HEK293 (cell line): ENCODE measurements around the gene FGF7.

Experiments used
- CTCF ChIA-PET: fragments of 350-600 bp; formaldehyde crosslinking; extraction: SDS; loops from one replicate; lab custom pipeline; 2021; ENCODE audit warnings: antibody characterized with exemption; lab: Yijun Ruan, JAX
- POLR2A ChIA-PET: fragments of 300-600 bp; formaldehyde crosslinking; extraction: SDS; loops from one replicate; lab custom pipeline; 2020; ENCODE audit warnings: antibody characterized with exemption, inconsistent platforms; lab: Yijun Ruan, JAX
- H3K27ac ChIP-seq: fragments of 200-500 bp; sonication (Bioruptor generic); 2 replicates; pipeline ENCODE4 v1.5.1; 2014; ENCODE audit warnings: low read depth, low read length, control low read depth, inconsistent platforms; ENCODE audit errors: extremely low read depth
- H3K36me3 ChIP-seq, 2 experiments: fragments of 200-500 bp in 1 of 2; sonication (Bioruptor generic) in 1 of 2; 1 replicate in 1 of 2; 2 replicates in 1 of 2; pipeline ENCODE4 v1.5.1; 2014 to 2017; ENCODE audit warnings: inconsistent platforms in 2 of 2, low read length in 2 of 2; ENCODE audit not compliant: control insufficient read depth in 2 of 2, insufficient read depth in 1 of 2
- H3K4me1 ChIP-seq: fragments of 200-500 bp; sonication (Bioruptor generic); 2 replicates; pipeline ENCODE4 v1.5.1; 2014; ENCODE audit warnings: mild to moderate bottlenecking, low read length, inconsistent platforms; ENCODE audit not compliant: control insufficient read depth, insufficient read depth
- H3K4me3 ChIP-seq: 2 replicates; pipeline ENCODE4 v1.5.1; 2011; ENCODE audit warnings: low read depth, mild to moderate bottlenecking, control low read depth, low read length, moderate library complexity
- H3K9me3 ChIP-seq: fragments of 200-500 bp; sonication (Bioruptor generic); 2 replicates; pipeline ENCODE4 v1.5.1; 2014; ENCODE audit warnings: low read depth, low read length, inconsistent platforms; ENCODE audit not compliant: control insufficient read depth, insufficient read depth
- GLIS2 ChIP-seq: fragments of 450-650 bp; formaldehyde crosslinking; IDR thresholded peaks from 2 replicates; pipeline ENCODE4 v1.5.1; 2016; ENCODE audit warnings: missing biosample characterization, missing genetic modification characterization
- KLF1 ChIP-seq: fragments of 450-650 bp; formaldehyde crosslinking; IDR thresholded peaks from 2 replicates; pipeline ENCODE4 v1.5.1; 2016; ENCODE audit warnings: missing biosample characterization, missing genetic modification characterization
- OSR2 ChIP-seq: fragments of 450-650 bp; formaldehyde crosslinking; IDR thresholded peaks from 2 replicates; pipeline ENCODE4 v1.5.1; 2016; ENCODE audit warnings: missing biosample characterization, missing genetic modification characterization
- PRDM1 ChIP-seq: fragments of 450-650 bp; formaldehyde crosslinking; IDR thresholded peaks from 2 replicates; pipeline ENCODE4; 2016; ENCODE audit warnings: missing biosample characterization, missing genetic modification characterization
- SP7 ChIP-seq: fragments of 450-650 bp; formaldehyde crosslinking; IDR thresholded peaks from 2 replicates; pipeline ENCODE4 v1.5.1; 2016; ENCODE audit warnings: missing biosample characterization, missing genetic modification characterization
- ZBTB1 ChIP-seq: fragments of 450-650 bp; formaldehyde crosslinking; IDR thresholded peaks from 2 replicates; pipeline ENCODE4 v1.5.1; 2016; ENCODE audit warnings: missing biosample characterization, missing genetic modification characterization
- ZFP3 ChIP-seq: fragments of 450-650 bp; formaldehyde crosslinking; IDR thresholded peaks from 2 replicates; pipeline ENCODE4 v1.5.1; 2016; ENCODE audit warnings: low read depth, missing biosample characterization, missing genetic modification characterization
- ZNF146 ChIP-seq: fragments of 450-650 bp; formaldehyde crosslinking; IDR thresholded peaks from 2 replicates; pipeline ENCODE4 v1.5.1; 2016; ENCODE audit warnings: missing biosample characterization, missing genetic modification characterization
- ZNF354C ChIP-seq: fragments of 450-650 bp; formaldehyde crosslinking; IDR thresholded peaks from 2 replicates; pipeline ENCODE4 v1.5.1; 2016; ENCODE audit warnings: missing biosample characterization, missing genetic modification characterization, low read depth, borderline replicate concordance
- ZNF394 ChIP-seq: fragments of 450-650 bp; formaldehyde crosslinking; IDR thresholded peaks from 2 replicates; pipeline ENCODE4 v1.5.1; 2016; ENCODE audit warnings: missing biosample characterization, missing genetic modification characterization, mild to moderate bottlenecking, moderate library complexity, borderline replicate concordance
- ZNF404 ChIP-seq: fragments of 450-650 bp; formaldehyde crosslinking; IDR thresholded peaks from 2 replicates; pipeline ENCODE4 v1.5.1; 2017; ENCODE audit warnings: missing biosample characterization, missing genetic modification characterization
- ZNF510 ChIP-seq: fragments of 450-650 bp; formaldehyde crosslinking; IDR thresholded peaks from 2 replicates; pipeline ENCODE4 v1.5.1; 2018; ENCODE audit warnings: mild to moderate bottlenecking, missing genetic modification characterization, missing biosample characterization; ENCODE audit not compliant: insufficient replicate concordance
- ZNF558 ChIP-seq: fragments of 450-650 bp; formaldehyde crosslinking; IDR thresholded peaks from 2 replicates; pipeline ENCODE4 v1.5.1; 2016; ENCODE audit warnings: missing biosample characterization, missing genetic modification characterization
- ZNF596 ChIP-seq: fragments of 450-650 bp; IDR thresholded peaks from 2 replicates; pipeline ENCODE4 v1.5.0; 2018; ENCODE audit warnings: missing biosample characterization, mild to moderate bottlenecking, missing genetic modification characterization, moderate library complexity
- ZNF629 ChIP-seq: fragments of 450-650 bp; formaldehyde crosslinking; IDR thresholded peaks from 2 replicates; pipeline ENCODE4 v1.5.1; 2017; ENCODE audit warnings: missing biosample characterization, missing genetic modification characterization
- ZNF664 ChIP-seq: fragments of 450-650 bp; formaldehyde crosslinking; IDR thresholded peaks from 2 replicates; pipeline ENCODE4 v1.5.1; 2016; ENCODE audit warnings: missing biosample characterization, missing genetic modification characterization
- ZNF670 ChIP-seq: fragments of 450-650 bp; formaldehyde crosslinking; IDR thresholded peaks from 2 replicates; pipeline ENCODE4 v1.5.1; 2016; ENCODE audit warnings: missing biosample characterization, missing genetic modification characterization, low read depth
- ZNF677 ChIP-seq: fragments of 450-650 bp; IDR thresholded peaks from 2 replicates; pipeline ENCODE4 v1.5.0; 2018; ENCODE audit warnings: missing biosample characterization, mild to moderate bottlenecking, missing genetic modification characterization, moderate library complexity
- ZNF747 ChIP-seq: fragments of 450-650 bp; formaldehyde crosslinking; IDR thresholded peaks from 2 replicates; pipeline ENCODE4 v1.5.1; 2016; ENCODE audit warnings: missing biosample characterization, missing genetic modification characterization
- ZNF776 ChIP-seq: fragments of 450-650 bp; formaldehyde crosslinking; IDR thresholded peaks from 2 replicates; pipeline ENCODE4 v1.5.0; 2017; ENCODE audit warnings: missing biosample characterization, missing genetic modification characterization, borderline replicate concordance
- ZNF785 ChIP-seq: fragments of 450-650 bp; formaldehyde crosslinking; IDR thresholded peaks from 2 replicates; pipeline ENCODE4 v1.5.1; 2016; ENCODE audit warnings: missing biosample characterization, missing genetic modification characterization
- ZSCAN16 ChIP-seq: fragments of 450-650 bp; formaldehyde crosslinking; IDR thresholded peaks from 2 replicates; pipeline ENCODE4 v1.5.1; 2016; ENCODE audit warnings: missing biosample characterization, missing genetic modification characterization
- ZSCAN30 ChIP-seq: fragments of 450-650 bp; IDR thresholded peaks from 2 replicates; pipeline ENCODE4 v1.5.1; 2018; ENCODE audit warnings: missing biosample characterization, mild to moderate bottlenecking, missing genetic modification characterization, moderate library complexity
- TF ChIP-seq, protein P1 (sequence below): fragments of 450-650 bp; formaldehyde crosslinking; IDR thresholded peaks from 2 replicates; pipeline ENCODE4 v1.5.1; 2016; ENCODE audit warnings: missing biosample characterization, missing genetic modification characterization
- TF ChIP-seq, protein P2 (sequence below): fragments of 450-650 bp; formaldehyde crosslinking; IDR thresholded peaks from 2 replicates; pipeline ENCODE4 v1.5.1; 2016; ENCODE audit warnings: missing biosample characterization, missing genetic modification characterization
- TF ChIP-seq, protein P3 (sequence below): fragments of 450-650 bp; formaldehyde crosslinking; IDR thresholded peaks from 2 replicates; pipeline ENCODE4 v1.5.1; 2017; ENCODE audit warnings: missing biosample characterization, mild to moderate bottlenecking, missing genetic modification characterization, moderate library complexity
- TF ChIP-seq, protein P4 (sequence below): fragments of 450-650 bp; formaldehyde crosslinking; IDR thresholded peaks from 2 replicates; pipeline ENCODE4 v1.5.1; 2017; ENCODE audit warnings: missing biosample characterization, missing genetic modification characterization
- TF ChIP-seq, protein P5 (sequence below): fragments of 450-650 bp; formaldehyde crosslinking; IDR thresholded peaks from 2 replicates; pipeline ENCODE4 v1.5.1; 2016; ENCODE audit warnings: missing biosample characterization, missing genetic modification characterization

The FGF7 gene

DNA sequence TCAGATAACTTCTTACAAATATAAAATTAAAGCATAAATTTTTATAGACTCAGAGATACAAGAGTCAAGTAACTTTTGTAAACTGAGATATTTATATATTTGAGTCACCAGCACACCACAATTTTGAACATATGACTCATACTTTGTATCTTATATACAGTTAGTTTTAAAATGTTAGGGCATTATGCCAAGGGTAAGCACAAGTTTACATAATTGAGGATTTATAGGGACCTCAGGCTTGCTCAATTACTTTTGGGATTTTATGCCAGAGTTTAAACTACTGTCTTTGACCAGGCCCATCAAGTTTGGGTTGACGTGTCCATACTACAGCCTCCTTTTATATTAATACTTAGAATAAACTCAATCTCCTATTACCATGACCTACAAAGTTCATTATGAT is 7.4 kb upstream of the FGF7 start:
- Histone ChIP-seq H3K9me3 (no peaks in the 10 kb centered on the region), H3K4me1 (no peaks in the 10 kb centered on the region), H3K36me3 (no peaks in the 10 kb centered on the region), H3K27ac (no peak overlapping the region), H3K4me3 (no peak overlapping the region)
- TF ChIP-seq ZNF747 (no peak), ZNF394 (tag by site-specific recombination) (no peak), ZBTB1 (tag by site-specific recombination) (no peak), ZNF558 (no peak), ZNF629 (no peak)
- ChIA-PET CTCF (no interaction called here), POLR2A (no interaction called here)

DNA sequence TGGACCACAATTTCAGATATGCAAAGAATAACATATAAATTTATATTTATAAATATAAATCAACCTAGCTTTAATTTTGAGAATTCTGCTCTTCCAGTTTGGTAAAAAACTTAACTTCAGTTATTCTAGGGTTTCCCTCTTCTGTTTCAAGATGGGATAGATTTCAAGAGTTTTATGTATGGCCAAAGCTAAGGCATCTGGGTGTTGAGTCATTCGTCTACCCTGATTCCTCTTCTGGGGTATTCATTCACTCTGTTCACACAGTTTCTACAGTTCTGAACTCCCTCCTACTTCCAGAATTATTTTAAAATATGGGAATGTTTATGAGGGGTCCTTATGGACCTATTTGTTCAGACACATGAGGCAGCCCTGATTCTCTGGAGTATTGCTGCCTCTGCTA is 4.2 kb upstream of the FGF7 start:
- ChIA-PET CTCF (no interaction called here), POLR2A (no interaction called here)
- Histone ChIP-seq H3K4me1 (no peaks in the 10 kb centered on the region), H3K27ac (no peak overlapping the region), H3K9me3 (no peaks in the 10 kb centered on the region), H3K4me3 (no peak overlapping the region), H3K36me3 (no peaks in the 10 kb centered on the region)
- TF ChIP-seq, protein P1, sequence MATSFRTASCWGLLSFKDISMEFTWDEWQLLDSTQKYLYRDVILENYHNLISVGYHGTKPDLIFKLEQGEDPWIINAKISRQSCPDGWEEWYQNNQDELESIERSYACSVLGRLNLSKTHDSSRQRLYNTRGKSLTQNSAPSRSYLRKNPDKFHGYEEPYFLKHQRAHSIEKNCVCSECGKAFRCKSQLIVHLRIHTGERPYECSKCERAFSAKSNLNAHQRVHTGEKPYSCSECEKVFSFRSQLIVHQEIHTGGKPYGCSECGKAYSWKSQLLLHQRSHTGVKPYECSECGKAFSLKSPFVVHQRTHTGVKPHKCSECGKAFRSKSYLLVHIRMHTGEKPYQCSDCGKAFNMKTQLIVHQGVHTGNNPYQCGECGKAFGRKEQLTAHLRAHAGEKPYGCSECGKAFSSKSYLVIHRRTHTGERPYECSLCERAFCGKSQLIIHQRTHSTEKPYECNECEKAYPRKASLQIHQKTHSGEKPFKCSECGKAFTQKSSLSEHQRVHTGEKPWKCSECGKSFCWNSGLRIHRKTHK: no peak
- TF ChIP-seq, protein P2, sequence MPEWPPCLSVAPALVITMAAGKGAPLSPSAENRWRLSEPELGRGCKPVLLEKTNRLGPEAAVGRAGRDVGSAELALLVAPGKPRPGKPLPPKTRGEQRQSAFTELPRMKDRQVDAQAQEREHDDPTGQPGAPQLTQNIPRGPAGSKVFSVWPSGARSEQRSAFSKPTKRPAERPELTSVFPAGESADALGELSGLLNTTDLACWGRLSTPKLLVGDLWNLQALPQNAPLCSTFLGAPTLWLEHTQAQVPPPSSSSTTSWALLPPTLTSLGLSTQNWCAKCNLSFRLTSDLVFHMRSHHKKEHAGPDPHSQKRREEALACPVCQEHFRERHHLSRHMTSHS (tag by site-specific recombination): no peak
- TF ChIP-seq GLIS2 (tag by site-specific recombination): no peak
- TF ChIP-seq ZFP3: no peak
- TF ChIP-seq ZNF785 (tag by site-specific recombination): no peak
- TF ChIP-seq ZNF670: no peak
- no peak for TF ChIP-seq ZNF510 (tag by site-specific recombination)
- TF ChIP-seq, protein P3, sequence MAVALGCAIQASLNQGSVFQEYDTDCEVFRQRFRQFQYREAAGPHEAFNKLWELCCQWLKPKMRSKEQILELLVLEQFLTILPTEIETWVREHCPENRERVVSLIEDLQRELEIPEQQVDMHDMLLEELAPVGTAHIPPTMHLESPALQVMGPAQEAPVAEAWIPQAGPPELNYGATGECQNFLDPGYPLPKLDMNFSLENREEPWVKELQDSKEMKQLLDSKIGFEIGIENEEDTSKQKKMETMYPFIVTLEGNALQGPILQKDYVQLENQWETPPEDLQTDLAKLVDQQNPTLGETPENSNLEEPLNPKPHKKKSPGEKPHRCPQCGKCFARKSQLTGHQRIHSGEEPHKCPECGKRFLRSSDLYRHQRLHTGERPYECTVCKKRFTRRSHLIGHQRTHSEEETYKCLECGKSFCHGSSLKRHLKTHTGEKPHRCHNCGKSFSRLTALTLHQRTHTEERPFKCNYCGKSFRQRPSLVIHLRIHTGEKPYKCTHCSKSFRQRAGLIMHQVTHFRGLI: no peak
- TF ChIP-seq ZSCAN30 (tag by site-specific recombination): no peak
- TF ChIP-seq ZNF776 (tag by site-specific recombination): no peak
- TF ChIP-seq KLF1: no peak
- no peak for TF ChIP-seq ZNF354C (tag by site-specific recombination)
- no peak for TF ChIP-seq ZNF146
- no peak for TF ChIP-seq ZNF404 (tag by site-specific recombination)
- no peak for TF ChIP-seq ZSCAN16 (tag by site-specific recombination)
- no peak for TF ChIP-seq OSR2 (tag by site-specific recombination)

DNA sequence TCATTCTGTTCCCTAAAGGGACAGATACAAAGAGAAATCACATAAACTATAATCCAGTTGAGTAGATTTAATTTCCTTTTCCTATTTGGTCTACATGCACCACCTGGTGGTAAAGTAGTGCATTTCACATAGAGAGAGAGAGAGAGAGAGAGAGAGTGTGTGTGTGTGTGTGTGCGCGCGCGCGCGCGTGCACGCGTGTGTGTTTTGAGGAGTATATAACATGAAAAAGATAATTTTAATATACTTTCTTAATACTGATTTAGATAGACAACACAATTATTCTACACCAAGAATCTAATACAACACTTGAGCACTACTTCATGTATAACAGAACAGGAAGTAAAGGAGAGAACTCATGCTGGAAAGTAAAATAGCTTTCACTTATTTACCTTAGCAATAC is 1.1 kb upstream of the FGF7 start:
- Histone ChIP-seq H3K4me3 (no peak overlapping the region), H3K4me1 (no peaks in the 10 kb centered on the region), H3K27ac (no peak overlapping the region), H3K36me3 (no peaks in the 10 kb centered on the region), H3K9me3 (no peaks in the 10 kb centered on the region)
- ChIA-PET POLR2A (no interaction called here), CTCF (interaction anchor here (0.6 to 2.7 kb wide), 22 partner anchors 10 to 1067 kb away, joined by 3 to 33 read pairs (median 3); no protein-coding TSS in a partner anchor)
- TF ChIP-seq SP7 (tag by site-specific recombination) (no peak), ZNF596 (tag by site-specific recombination) (peak; percentile 88), ZNF664 (tag by site-specific recombination) (no peak), PRDM1 (tag by site-specific recombination) (peak; percentile 45; the same call in 1 of the 2 replicates), ZNF677 (tag by site-specific recombination) (no peak)
- TF ChIP-seq, protein P4, sequence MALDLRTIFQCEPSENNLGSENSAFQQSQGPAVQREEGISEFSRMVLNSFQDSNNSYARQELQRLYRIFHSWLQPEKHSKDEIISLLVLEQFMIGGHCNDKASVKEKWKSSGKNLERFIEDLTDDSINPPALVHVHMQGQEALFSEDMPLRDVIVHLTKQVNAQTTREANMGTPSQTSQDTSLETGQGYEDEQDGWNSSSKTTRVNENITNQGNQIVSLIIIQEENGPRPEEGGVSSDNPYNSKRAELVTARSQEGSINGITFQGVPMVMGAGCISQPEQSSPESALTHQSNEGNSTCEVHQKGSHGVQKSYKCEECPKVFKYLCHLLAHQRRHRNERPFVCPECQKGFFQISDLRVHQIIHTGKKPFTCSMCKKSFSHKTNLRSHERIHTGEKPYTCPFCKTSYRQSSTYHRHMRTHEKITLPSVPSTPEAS (tag by site-specific recombination): peak; percentile 75
- TF ChIP-seq, protein P5, sequence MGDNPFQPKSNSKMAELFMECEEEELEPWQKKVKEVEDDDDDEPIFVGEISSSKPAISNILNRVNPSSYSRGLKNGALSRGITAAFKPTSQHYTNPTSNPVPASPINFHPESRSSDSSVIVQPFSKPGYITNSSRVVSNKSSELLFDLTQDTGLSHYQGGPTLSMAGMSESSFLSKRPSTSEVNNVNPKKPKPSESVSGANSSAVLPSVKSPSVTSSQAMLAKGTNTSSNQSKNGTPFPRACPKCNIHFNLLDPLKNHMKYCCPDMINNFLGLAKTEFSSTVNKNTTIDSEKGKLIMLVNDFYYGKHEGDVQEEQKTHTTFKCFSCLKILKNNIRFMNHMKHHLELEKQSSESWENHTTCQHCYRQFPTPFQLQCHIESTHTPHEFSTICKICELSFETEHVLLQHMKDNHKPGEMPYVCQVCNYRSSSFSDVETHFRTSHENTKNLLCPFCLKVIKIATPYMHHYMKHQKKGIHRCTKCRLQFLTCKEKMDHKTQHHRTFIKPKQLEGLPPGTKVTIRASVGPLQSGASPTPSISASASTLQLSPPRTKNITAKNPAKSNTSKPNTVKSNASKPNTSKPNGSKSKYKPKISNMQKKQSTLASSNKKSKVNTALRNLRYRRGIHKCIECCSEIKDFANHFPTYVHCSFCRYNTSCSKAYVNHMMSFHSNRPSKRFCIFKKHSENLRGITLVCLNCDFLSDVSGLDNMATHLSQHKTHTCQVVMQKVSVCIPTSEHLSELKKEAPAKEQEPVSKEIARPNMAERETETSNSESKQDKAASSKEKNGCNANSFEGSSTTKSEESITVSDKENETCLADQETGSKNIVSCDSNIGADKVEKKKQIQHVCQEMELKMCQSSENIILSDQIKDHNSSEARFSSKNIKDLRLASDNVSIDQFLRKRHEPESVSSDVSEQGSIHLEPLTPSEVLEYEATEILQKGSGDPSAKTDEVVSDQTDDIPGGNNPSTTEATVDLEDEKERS: no peak
